Measurements from ENCODE around the gene TEX35. TPM values are rescaled to one million over a fixed set of nuclear protein-coding genes. Genes with fewer than 3 reads are reported as not detected.

The TEX35 gene
- total RNA-seq (not detected), polyA plus RNA-seq (not detected)

DNA sequence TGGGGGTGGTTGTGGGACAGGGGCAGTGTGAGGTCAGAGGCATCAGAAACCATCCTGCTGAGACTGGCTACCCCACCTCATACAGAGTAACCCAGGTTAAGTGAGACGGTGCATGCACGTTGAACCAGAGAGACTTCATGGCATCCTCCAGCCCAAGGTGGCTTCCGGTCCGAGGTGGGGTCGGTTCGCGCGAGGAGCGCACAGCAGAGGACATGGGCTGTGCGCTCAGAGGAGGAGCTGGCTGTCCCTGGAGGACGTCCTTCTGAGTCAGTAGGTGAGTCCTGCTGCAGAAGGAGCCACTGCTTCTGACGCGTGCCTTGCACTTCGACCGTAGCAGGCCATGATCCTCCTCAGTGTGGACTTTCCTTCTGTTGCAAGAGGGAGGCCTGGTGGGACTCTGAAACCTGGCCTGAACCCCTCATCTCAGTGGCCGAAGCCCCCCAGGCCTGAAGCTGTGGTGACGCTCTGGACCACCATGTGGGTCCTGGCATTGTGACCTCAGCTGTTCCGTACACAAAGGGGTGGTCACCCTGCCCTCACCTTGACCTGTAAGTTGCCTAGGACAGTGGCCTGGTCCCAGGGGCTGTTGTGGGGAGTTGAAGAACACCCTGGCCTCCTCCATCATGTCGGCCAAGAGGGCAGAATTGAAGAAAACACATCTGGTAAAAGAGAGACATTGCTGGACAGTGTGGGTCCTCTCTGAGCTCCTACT, at the start of gene TEX35:
Gene TEX35, plus strand, starts transcription at position 544 of the 712 bp plus-strand sequence. Its CDS starts 80 bp downstream, at position 624.
- Mint-ChIP-seq H3K36me3 (no peaks in the 10 kb centered on the region), H3K4me3 (no peak within 1 kb of the TSS), H3K4me1 (no peaks in the 10 kb centered on the region), H3K9me3 (peaks cover 0 to 1% (median 0%) of the 10 kb centered on the region in 7 donors), H3K27me3 (no peaks in the 10 kb centered on the region), H3K27ac (no peak within 1 kb of the TSS)
- no peak within 1 kb of the TSS for H3K4me3 ChIP-seq (ENCODE audit: low read depth, low read length)
- ATAC-seq (ENCODE audit: low read depth in 2 of 2), result no peak
- H3K27me3 ChIP-seq (ENCODE audit: control insufficient read depth, insufficient read depth, low read length), result no peaks in the 10 kb centered on the region
- H3K27ac ChIP-seq (ENCODE audit: insufficient read depth, low read length, poor library complexity, severe bottlenecking), result no peak within 1 kb of the TSS
- no peaks in the 10 kb centered on the region for H3K4me1 ChIP-seq (ENCODE audit: control insufficient read depth, insufficient read depth, low read length, poor library complexity, severe bottlenecking)
- no peaks in the 10 kb centered on the region for H3K36me3 ChIP-seq (ENCODE audit: control insufficient read depth, insufficient read depth, low read length)
- no peak for DNase-seq
- no peaks in the 10 kb centered on the region for H3K9me3 ChIP-seq (ENCODE audit: control insufficient read depth in 2 of 2, low read length in 2 of 2)

DNA sequence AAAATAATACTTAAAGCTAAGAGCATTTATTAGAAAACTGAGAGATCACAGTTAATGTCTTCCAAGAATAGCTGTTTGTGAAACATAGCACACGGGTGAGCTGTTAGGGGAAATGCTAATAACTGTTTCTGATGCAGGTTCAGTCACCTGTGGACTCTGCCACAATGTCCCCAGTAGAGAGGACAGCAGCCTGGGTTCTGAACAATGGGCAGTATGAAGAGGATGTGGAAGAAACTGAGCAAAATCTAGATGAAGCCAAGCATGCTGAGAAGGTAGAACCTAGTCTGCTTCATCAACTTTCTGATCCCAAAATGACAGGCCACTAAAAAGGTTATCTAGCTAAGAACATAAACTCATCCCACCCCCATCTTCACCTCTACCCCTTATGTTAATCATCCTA, 48.8 kb upstream of the TEX35 start:
- H3K27ac ChIP-seq (ENCODE audit: insufficient read depth, low read length, poor library complexity, severe bottlenecking), result no peak overlapping the region
- H3K27me3 ChIP-seq (ENCODE audit: control insufficient read depth, insufficient read depth, low read length), result no peaks in the 10 kb centered on the region
- Mint-ChIP-seq H3K27me3 (peaks cover 10% of the 10 kb centered on the region), H3K36me3 (no peaks in the 10 kb centered on the region), H3K9me3 (no peaks in the 10 kb centered on the region), H3K4me3 (no peak overlapping the region), H3K4me1 (no peaks in the 10 kb centered on the region), H3K27ac (no peak overlapping the region)
- ATAC-seq (ENCODE audit: low read depth in 2 of 2) (no peak), DNase-seq (no peak)
- no peaks in the 10 kb centered on the region for H3K9me3 ChIP-seq (ENCODE audit: control insufficient read depth in 2 of 2, low read length in 2 of 2)
- no peaks in the 10 kb centered on the region for H3K36me3 ChIP-seq (ENCODE audit: control insufficient read depth, insufficient read depth, low read length)
- H3K4me1 ChIP-seq (ENCODE audit: control insufficient read depth, insufficient read depth, low read length, poor library complexity, severe bottlenecking), result no peaks in the 10 kb centered on the region
- H3K4me3 ChIP-seq (ENCODE audit: low read depth, low read length), result no peak overlapping the region

DNA sequence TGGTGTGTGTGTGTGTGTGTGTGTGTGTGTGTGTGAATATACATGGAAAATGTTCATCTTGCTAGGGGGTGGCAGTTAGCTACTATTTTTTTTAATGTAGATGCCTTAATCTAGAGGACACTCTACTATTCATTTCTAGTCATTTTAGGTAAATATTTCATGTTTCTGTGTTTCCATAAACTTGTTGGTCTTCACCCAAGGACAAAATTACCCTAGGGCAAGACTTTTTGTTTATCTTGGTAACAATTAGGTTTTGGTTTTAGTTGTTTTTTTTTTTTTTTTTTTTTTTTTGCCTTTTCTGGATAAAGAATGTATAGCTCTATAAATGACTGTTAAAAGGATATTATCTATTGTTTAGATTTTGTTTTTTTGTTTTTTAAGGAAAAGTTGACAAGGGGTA, 48.3 kb upstream of the TEX35 start:
- Mint-ChIP-seq H3K9me3 (no peaks in the 10 kb centered on the region), H3K27me3 (peaks cover 10% of the 10 kb centered on the region), H3K4me1 (no peaks in the 10 kb centered on the region), H3K36me3 (no peaks in the 10 kb centered on the region), H3K4me3 (no peak overlapping the region), H3K27ac (no peak overlapping the region)
- no peak for DNase-seq
- no peak overlapping the region for H3K4me3 ChIP-seq (ENCODE audit: low read depth, low read length)
- no peak overlapping the region for H3K27ac ChIP-seq (ENCODE audit: insufficient read depth, low read length, poor library complexity, severe bottlenecking)
- H3K9me3 ChIP-seq (ENCODE audit: control insufficient read depth in 2 of 2, low read length in 2 of 2), result no peaks in the 10 kb centered on the region
- no peak for ATAC-seq (ENCODE audit: low read depth in 2 of 2)
- H3K27me3 ChIP-seq (ENCODE audit: control insufficient read depth, insufficient read depth, low read length), result no peaks in the 10 kb centered on the region
- no peaks in the 10 kb centered on the region for H3K36me3 ChIP-seq (ENCODE audit: control insufficient read depth, insufficient read depth, low read length)
- H3K4me1 ChIP-seq (ENCODE audit: control insufficient read depth, insufficient read depth, low read length, poor library complexity, severe bottlenecking), result no peaks in the 10 kb centered on the region

DNA sequence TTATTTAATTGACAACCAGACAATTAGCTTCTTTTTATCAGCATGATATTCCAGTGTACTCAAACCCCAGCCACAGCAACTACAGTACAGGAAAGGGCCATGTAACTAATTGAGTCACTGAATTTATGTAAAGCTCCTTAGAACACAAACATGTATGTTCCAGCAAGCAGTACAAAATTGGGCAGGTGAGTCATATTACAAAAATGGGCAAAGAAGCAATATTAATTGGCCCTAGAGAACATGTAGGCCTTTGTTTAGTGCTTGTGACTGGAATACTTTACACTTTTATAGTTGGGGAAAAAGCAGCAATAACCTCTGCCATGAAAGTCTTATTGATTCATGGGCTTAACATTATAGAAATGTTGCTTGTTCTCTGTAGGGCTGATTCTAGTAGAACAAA, 47.9 kb upstream of the TEX35 start:
- ATAC-seq (ENCODE audit: low read depth in 2 of 2), result no peak
- H3K27me3 Mint-ChIP-seq, result peaks cover 10% of the 10 kb centered on the region

DNA sequence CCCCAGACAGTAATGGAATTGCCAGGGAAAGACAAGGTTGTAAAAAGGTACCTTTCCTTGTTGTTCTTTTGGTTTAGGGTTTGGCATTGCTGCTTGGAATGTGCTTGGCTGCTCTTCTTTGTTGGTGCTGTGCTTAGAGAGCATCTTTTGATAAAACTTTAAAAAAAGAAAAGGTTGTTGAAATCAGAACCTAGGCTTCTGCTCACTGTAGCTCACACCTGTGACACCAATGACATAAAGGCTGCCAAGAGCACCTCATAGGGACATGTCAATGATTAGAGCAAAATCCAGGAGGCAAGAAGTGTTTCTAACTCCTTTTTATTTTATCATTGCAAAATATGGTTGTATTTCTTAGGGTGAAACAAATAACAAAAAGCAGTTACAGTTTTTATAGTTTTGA, 45.1 kb upstream of the TEX35 start:
- H3K4me1 Mint-ChIP-seq, result no peaks in the 10 kb centered on the region
- ATAC-seq (ENCODE audit: low read depth in 2 of 2) (no peak), DNase-seq (no peak)
- H3K27me3 Mint-ChIP-seq, result peaks cover 10% of the 10 kb centered on the region
- H3K36me3 ChIP-seq (ENCODE audit: control insufficient read depth, insufficient read depth, low read length), result no peaks in the 10 kb centered on the region
- no peak overlapping the region for H3K4me3 Mint-ChIP-seq
- no peaks in the 10 kb centered on the region for H3K9me3 ChIP-seq (ENCODE audit: control insufficient read depth in 2 of 2, low read length in 2 of 2)
- H3K36me3 Mint-ChIP-seq, result no peaks in the 10 kb centered on the region
- no peaks in the 10 kb centered on the region for H3K27me3 ChIP-seq (ENCODE audit: control insufficient read depth, insufficient read depth, low read length)
- H3K4me3 ChIP-seq (ENCODE audit: low read depth, low read length), result no peak overlapping the region
- no peaks in the 10 kb centered on the region for H3K9me3 Mint-ChIP-seq
- H3K27ac Mint-ChIP-seq, result no peak overlapping the region
- H3K27ac ChIP-seq (ENCODE audit: insufficient read depth, low read length, poor library complexity, severe bottlenecking), result no peak overlapping the region
- H3K4me1 ChIP-seq (ENCODE audit: control insufficient read depth, insufficient read depth, low read length, poor library complexity, severe bottlenecking), result no peaks in the 10 kb centered on the region

More for the DNA sequence above, 47.9 kb upstream of the TEX35 start:
- H3K27me3 ChIP-seq (ENCODE audit: control insufficient read depth, insufficient read depth, low read length), result no peaks in the 10 kb centered on the region
- no peak overlapping the region for H3K27ac ChIP-seq (ENCODE audit: insufficient read depth, low read length, poor library complexity, severe bottlenecking)
- H3K9me3 Mint-ChIP-seq, result no peaks in the 10 kb centered on the region
- H3K36me3 ChIP-seq (ENCODE audit: control insufficient read depth, insufficient read depth, low read length), result no peaks in the 10 kb centered on the region
- H3K9me3 ChIP-seq (ENCODE audit: control insufficient read depth in 2 of 2, low read length in 2 of 2), result no peaks in the 10 kb centered on the region
- no peak overlapping the region for H3K4me3 Mint-ChIP-seq
- no peak overlapping the region for H3K4me3 ChIP-seq (ENCODE audit: low read depth, low read length)
- no peaks in the 10 kb centered on the region for H3K4me1 ChIP-seq (ENCODE audit: control insufficient read depth, insufficient read depth, low read length, poor library complexity, severe bottlenecking)
- H3K27ac Mint-ChIP-seq, result no peak overlapping the region
- no peaks in the 10 kb centered on the region for H3K4me1 Mint-ChIP-seq
- no peaks in the 10 kb centered on the region for H3K36me3 Mint-ChIP-seq
- DNase-seq, result no peak

DNA sequence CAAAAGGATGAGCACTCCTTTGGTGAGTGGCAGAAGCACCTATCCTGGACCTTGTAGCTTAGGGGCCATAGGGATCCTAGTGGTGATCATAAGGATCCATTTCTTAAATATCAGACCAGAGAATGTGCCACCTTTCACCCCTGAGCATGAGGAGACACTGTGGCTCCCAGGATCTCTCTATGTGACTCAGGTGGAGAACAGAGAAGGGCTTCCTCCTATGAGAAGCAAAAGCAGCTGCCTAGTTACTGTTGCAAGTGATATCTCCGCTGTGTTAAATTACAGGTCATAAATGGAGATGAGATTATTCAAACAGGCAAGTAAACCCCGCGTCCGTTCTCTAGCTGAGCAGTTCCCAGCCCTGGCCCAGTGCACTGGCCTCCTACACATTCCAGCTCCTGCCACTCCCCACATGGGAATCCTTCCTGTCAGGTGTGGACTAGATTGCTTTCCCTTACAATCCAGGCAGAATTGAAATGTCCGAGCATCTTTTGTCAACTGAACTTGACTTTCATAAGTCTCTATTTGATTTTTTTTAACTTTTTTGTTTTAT, 42.4 kb upstream of the TEX35 start:
- Histone ChIP-seq H3K9me3 (ENCODE audit: control insufficient read depth in 2 of 2, low read length in 2 of 2) (no peaks in the 10 kb centered on the region), H3K4me1 (ENCODE audit: control insufficient read depth, insufficient read depth, low read length, poor library complexity, severe bottlenecking) (no peaks in the 10 kb centered on the region), H3K27me3 (ENCODE audit: control insufficient read depth, insufficient read depth, low read length) (no peaks in the 10 kb centered on the region), H3K36me3 (ENCODE audit: control insufficient read depth, insufficient read depth, low read length) (no peaks in the 10 kb centered on the region), H3K4me3 (ENCODE audit: low read depth, low read length) (no peak overlapping the region), H3K27ac (ENCODE audit: insufficient read depth, low read length, poor library complexity, severe bottlenecking) (no peak overlapping the region)
- Mint-ChIP-seq H3K27ac (no peak overlapping the region), H3K27me3 (peaks cover 5% of the 10 kb centered on the region), H3K9me3 (no peaks in the 10 kb centered on the region), H3K4me3 (no peak overlapping the region), H3K36me3 (no peaks in the 10 kb centered on the region), H3K4me1 (no peaks in the 10 kb centered on the region)
- DNase-seq (no peak), ATAC-seq (ENCODE audit: low read depth in 2 of 2) (no peak)

DNA sequence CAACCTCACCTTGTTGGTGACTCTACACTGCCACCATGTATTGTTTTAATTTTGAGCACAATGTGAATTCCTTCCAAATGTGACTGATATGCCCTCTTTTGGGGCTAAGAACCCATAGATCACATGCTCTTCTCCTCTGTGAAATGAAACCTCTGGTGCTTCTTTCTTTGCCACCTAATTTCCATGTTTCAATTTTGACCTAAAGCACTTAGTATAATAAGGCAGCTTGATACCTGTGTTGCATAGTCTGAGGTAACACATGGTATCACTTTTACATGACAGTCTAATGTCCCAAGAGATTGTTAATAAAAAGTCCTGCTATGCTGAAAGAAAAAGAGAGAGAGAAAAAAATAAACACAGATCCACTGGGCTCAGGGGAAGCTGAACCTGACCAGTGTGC, 40.4 kb upstream of the TEX35 start:
- Histone ChIP-seq H3K27me3 (ENCODE audit: control insufficient read depth, insufficient read depth, low read length) (no peaks in the 10 kb centered on the region), H3K4me1 (ENCODE audit: control insufficient read depth, insufficient read depth, low read length, poor library complexity, severe bottlenecking) (no peaks in the 10 kb centered on the region), H3K27ac (ENCODE audit: insufficient read depth, low read length, poor library complexity, severe bottlenecking) (no peak overlapping the region), H3K9me3 (ENCODE audit: control insufficient read depth in 2 of 2, low read length in 2 of 2) (no peaks in the 10 kb centered on the region), H3K36me3 (ENCODE audit: control insufficient read depth, insufficient read depth, low read length) (no peaks in the 10 kb centered on the region), H3K4me3 (ENCODE audit: low read depth, low read length) (no peak overlapping the region)
- Mint-ChIP-seq H3K4me3 (no peak overlapping the region), H3K27me3 (no peaks in the 10 kb centered on the region), H3K4me1 (no peaks in the 10 kb centered on the region), H3K27ac (no peak overlapping the region), H3K36me3 (no peaks in the 10 kb centered on the region), H3K9me3 (no peaks in the 10 kb centered on the region)
- no peak for DNase-seq
- no peak for ATAC-seq (ENCODE audit: low read depth in 2 of 2)

DNA sequence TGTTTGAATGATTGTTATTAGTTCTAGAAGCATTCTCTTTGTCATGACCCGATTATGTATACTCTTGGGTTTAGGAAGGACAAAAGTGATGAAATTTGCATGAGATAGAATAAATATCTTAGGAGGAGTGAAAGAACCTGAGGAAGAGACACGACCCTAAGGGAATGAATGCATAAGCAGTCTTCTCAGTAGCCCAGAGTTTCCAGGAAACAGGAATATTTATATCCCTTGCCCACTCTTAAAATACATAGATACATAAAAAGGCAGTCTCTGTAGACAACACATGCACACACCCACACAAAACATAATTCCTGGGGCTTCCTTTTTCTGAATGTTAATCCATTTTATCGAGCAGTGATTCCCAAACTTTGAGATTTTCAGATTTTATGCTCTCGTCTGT, 35.5 kb upstream of the TEX35 start:
- no peaks in the 10 kb centered on the region for H3K27me3 ChIP-seq (ENCODE audit: control insufficient read depth, insufficient read depth, low read length)
- H3K9me3 Mint-ChIP-seq, result no peaks in the 10 kb centered on the region
- H3K27me3 Mint-ChIP-seq, result no peaks in the 10 kb centered on the region
- H3K4me3 Mint-ChIP-seq, result no peak overlapping the region
- H3K36me3 ChIP-seq (ENCODE audit: control insufficient read depth, insufficient read depth, low read length), result no peaks in the 10 kb centered on the region
- H3K4me1 Mint-ChIP-seq, result no peaks in the 10 kb centered on the region
- H3K36me3 Mint-ChIP-seq, result no peaks in the 10 kb centered on the region
- ATAC-seq (ENCODE audit: low read depth in 2 of 2) (no peak), DNase-seq (no peak)
- H3K9me3 ChIP-seq (ENCODE audit: control insufficient read depth in 2 of 2, low read length in 2 of 2), result no peaks in the 10 kb centered on the region
- no peaks in the 10 kb centered on the region for H3K4me1 ChIP-seq (ENCODE audit: control insufficient read depth, insufficient read depth, low read length, poor library complexity, severe bottlenecking)
- H3K4me3 ChIP-seq (ENCODE audit: low read depth, low read length), result no peak overlapping the region
- no peak overlapping the region for H3K27ac ChIP-seq (ENCODE audit: insufficient read depth, low read length, poor library complexity, severe bottlenecking)
- no peak overlapping the region for H3K27ac Mint-ChIP-seq
